Right lobe of liver (tissue), 4 donors: Measurements from ENCODE around the gene LDLRAD4.

Experiments
- CTCF ChIP-seq, 4 donors: fragments of 200-600 bp in 3 of 4; fragments of 450-650 bp in 1 of 4; IDR thresholded peaks; one replicate each; pipeline versions ENCODE4 v1.5.1 to v1.8.0; 2016 to 2022; ENCODE audit warnings: antibody characterized with exemption in 4 of 4, mild to moderate bottlenecking in 2 of 4
- POLR2A ChIP-seq: fragments of 450-650 bp; IDR thresholded peaks from one replicate; pipeline ENCODE4 v1.6.1; 2017; ENCODE audit warnings: antibody characterized with exemption, mild to moderate bottlenecking
- donor health status: DM: no; HTN: no; CAD: no.
- donor health status: DM: no; HTN: no; CAD: no.
- donor health status: DM: no; HTN: yes; CAD: no.

- no peak for TF ChIP-seq CTCF (IDR thresholded peaks at IDR 0.05)
- no peak for TF ChIP-seq POLR2A
Observed at GRCh38 chr18:13323186-13323585, 104.6 kb downstream of the LDLRAD4 start.
